GM18873 (cell line): Measurements from ENCODE around the gene FANCD2.
"Not testable (repeated sequence)": the region's sequence is repeated elsewhere in the genome, so short reads cannot be mapped to it uniquely, and the experiment has no call there.

Experiments used
- ATAC-seq: cut with Tn5 transposase; IDR thresholded peaks from one replicate; pipeline ENCODE4 v1.9.1; 2021; ENCODE audit warnings: mild to moderate bottlenecking, moderate library complexity, moderate number of reproducible peaks; ENCODE audit not compliant: unreplicated experiment, low FRiP score

Gene FANCD2

DNA sequence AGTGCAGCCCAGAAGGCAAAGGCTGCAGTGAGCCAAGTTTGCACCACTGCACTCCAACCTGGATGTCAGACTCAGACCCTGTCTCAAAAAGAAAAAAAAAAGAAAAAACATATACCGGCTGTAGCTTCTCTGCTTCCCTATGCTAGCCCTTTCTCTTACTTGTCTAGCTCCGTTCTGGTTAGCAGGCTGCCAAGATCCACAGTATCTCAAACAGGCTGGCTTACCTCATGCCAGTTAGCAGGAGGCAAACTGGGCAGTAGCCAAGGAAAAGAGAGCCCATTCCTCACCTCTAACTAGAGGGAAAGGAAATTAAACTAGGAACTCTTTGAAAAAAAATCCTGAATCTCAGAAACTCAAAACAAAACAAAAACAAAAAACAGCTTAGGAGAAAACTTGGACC, 65.2 kb downstream of the FANCD2 start:
- not testable (repeated sequence) for ATAC-seq

DNA sequence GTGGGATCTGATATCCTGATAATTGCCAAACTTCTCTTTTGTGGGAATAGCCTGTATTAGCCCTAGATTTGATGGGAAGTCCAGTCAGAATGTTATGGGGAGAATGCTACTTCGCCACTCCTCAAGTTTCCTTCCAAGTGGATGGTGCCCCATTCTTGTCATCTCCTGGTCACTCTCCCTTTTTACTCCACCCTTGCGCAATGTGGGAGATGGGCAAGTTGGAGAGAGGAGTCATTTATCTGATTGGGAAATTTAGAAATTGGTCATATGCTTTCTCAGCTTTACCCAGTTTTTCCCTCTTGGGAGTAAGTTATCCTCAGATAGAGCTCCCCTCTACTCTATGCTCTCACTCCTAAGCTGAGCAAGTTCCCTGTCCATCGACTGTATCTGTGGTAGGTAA, 67.4 kb downstream of the FANCD2 start:
- no peak for ATAC-seq

DNA sequence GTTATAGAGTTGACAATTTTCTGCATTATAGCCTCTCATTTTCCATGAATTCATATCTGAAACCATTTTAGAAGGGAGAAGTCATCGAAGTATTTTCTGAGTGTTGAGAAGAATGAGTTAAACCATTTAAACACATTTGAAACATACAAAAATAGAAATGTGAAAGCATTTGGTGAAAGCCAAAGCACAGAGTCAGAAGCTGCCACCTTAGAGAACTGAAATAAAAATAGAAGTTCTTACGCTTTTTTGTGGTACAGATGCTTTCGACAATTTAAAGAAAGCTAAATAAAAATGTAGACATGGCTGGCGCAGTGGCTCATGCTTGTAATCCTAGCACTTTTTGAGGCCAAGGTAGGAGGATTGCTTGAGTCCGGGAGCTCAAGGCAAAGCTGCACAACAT, 72.8 kb downstream of the FANCD2 start:
- ATAC-seq: no peak

DNA sequence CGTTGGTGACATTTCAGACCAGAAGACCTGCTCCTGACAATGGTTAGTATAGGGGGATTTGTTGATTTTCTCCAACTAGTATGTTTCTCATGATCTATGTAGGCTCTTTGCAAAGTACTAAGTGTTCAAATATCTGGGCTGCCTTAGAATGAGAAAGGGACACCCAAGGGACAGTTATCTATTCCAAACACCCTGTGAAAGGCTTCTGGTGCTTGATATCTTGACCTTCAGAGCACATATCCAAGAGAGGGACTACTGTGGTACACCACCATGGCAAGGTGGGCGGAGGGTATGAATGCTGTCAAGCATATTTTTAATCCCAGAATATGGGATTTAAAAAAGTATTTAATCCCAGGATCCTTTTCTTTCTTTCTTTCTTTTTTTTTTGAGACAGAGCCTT, 80.7 kb downstream of the FANCD2 start:
- ATAC-seq: no peak

DNA sequence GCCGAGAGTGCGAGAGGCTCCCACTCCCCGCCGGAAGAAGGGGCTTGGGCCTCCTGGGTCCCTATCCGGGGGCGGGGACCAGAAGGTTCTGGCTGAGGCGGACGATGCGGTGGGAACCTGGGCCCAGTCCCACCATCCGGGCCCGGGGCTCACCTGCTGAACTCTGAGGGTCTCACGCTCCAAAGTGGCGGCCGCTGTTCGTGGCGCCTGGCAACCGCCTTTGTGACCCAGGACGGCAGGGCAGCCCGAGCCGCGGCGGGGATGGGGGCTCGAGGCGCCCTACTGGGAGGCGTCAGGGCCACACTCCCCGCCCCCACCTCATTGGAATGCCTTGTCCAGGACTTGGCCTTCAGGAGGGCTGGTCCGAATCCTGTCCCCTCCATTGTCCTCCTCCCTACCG, 81.9 kb downstream of the FANCD2 start, which contains the start of gene FANCD2OS:
TSS of gene FANCD2OS (minus strand) at position 165 of the 400 bp plus-strand sequence. CDS start 3,481 bp downstream, outside the sequence.
- ATAC-seq: no peak

DNA sequence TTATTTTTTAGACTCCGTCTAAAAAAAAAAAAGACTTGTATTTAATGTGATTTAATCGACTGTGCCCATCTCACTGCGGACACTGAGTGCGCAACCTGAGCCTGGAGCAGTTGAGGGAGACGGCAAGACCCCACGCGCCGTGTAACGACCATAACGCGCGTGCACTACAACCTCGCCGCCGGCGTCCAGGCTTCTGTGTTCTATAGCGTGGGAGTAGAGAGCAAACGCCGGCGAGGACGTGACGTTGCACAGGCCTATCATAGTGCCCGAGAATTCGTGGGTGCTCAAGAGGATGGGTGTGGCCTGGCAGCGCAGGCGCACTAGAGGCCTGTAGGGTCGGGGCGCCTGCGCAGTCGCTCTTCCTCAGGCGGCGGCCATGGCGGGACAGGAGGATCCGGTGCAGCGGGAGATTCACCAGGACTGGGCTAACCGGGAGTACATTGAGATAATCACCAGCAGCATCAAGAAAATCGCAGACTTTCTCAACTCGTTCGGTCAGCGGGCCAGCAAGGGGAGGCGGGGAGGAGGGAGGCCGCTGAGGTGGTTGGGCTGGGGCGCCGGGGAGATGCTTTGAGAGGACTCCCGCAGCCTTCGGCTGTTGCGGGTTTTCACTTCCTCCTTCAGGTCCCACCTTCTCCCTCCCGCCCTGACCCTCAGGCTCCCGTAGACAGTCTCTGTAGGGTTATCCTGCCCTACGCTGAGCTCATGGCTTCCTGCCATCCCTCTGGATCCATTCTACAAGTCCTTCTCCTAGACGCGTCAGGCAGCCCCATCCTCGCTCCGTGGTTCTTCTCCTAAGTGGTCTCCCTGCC, 89.3 kb downstream of the FANCD2 start, which contains the start of gene BRK1:
TSS of gene BRK1 (plus strand) at position 350 of the 812 bp plus-strand sequence. CDS start at position 377, 27 bp downstream.
- ATAC-seq: peak; percentile 90

DNA sequence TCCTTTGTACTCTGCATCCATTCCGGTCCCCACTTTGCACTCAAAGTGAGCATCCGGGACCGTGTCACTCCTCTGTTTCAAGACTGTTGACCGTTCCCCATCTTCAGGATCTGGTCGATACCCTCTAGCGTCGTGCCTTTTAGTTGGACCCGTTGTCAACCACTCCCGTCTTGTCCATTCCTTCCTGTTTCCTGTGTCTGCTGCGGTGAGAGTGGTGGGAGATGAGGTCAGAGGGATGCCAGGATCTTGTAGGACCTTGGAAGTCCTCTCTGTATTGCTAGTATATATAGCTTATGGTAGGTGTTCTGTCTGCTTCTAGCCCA, 89.9 kb downstream of the FANCD2 start:
- peak; percentile 13 for ATAC-seq

DNA sequence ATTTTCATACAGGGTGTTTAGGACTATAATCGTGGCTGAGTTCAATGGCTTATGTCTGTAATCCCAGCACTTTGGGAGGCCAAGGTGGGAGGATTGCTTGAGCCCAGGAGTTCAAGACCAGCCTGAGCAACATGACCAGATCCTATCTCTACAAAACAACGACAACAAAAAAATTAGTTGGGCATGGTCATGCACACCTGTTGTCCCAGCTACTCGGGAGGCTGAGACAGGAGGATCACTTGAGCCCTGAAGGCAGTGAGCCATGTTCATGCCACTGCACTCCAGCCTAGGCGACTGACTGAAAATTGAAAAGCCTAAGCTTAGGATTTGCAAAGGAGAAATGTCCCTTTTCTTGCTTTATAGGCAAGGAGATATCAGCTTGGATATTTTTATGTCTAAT, 90.7 kb downstream of the FANCD2 start:
- no peak for ATAC-seq

DNA sequence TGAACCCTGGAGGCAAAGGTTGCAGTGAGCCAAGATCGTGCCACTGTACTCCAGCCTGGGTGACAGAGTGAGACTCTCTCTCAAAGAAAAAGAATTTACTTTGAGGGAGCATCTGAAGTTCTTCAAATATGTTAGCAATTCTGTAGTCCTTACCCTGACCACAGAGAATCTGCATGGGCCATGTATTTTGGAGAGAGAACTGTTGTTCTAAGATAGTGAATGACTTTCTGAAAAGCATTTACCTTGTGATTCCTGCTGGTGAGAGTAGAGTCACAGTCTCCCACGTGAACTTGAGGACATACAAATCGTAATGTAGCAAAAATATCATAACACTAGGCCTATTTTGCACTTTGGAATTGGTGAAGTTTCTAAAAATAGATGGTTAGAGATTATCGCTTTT, 93.1 kb downstream of the FANCD2 start:
- no peak for ATAC-seq

DNA sequence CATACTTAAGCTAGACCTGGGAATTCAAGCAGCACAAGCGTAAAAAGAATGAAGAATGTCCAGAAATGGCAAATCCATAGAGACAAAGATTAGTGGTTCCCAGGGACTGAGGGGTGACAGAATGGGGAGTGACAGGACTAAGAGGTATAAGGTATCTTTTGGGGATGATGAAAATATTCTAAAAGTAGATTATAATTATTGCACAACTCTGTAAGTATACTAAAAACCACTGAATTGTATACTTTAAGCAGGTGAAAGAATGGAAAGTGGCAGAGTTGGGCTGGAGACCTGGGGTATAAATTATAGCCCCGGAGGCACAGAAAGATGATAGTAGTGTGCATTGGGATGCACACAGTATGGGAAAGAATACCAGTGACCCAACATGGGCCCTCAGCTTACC, 94.8 kb downstream of the FANCD2 start:
- no peak for ATAC-seq

DNA sequence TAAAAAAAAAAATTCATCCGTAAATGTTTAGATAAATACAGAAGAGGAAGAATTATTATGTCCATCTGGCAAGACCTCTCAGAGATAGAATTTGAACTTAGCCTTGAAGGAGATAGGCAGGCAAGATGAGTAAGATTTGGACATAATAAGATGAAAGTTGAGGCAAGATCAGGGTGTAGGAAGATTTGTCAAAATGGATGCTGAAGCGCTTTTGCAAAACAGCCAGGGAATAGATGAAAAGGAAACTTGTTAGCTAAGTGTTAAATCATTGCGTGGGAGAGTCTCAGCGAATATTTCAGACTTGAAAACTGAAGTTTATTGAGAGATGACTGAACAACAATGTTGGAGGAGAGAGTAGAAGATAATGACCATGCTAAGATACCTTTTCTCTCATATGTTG, 96.5 kb downstream of the FANCD2 start:
- ATAC-seq: no peak

DNA sequence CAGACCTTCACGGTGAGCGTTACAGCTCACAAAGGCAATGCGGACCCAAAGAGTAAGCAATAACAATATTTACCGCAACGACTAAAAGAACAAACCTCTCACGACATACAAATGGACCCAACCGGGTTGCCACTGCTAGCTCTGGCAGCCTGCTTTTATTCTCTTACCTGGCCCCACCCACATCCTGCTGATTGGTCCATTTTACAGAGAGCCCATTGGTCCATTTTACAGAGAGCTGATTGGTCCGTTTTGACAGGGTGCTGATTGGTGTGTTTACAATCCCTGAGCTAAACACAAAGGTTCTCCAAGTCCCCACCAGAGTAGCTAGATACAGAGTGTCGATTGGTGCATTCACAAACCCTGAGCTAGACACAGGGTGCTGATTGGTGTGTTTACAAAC, 109.6 kb downstream of the FANCD2 start:
- ATAC-seq: not testable (repeated sequence)

DNA sequence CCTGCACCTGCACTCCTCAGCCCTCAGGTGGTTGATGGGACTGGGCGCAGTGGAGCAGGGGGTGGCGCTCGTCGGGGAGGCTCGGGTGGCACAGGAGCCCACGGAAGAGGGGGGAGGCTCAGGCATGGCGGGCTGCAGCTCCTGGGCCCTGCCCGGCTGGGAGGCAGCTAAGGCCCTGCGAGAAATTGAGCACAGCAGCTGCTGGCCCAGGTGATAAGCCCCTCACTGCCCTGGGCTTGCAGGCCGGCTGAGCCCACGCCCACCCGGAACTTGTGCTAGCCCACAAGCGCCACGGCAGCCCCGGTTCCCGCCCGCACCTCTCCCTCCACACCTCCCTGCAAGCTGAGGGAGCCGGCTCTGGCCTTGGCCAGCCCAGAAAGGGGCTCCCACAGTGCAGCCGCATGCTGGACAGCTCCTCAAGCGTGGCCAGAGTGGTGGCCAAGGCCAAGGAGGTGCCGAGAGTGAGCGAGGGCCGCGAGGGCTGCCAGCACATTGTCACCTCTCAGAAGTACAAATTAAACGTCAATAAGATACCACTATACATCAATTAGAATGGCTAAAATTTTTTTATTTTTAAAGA, 110.3 kb downstream of the FANCD2 start:
- ATAC-seq: no peak

DNA sequence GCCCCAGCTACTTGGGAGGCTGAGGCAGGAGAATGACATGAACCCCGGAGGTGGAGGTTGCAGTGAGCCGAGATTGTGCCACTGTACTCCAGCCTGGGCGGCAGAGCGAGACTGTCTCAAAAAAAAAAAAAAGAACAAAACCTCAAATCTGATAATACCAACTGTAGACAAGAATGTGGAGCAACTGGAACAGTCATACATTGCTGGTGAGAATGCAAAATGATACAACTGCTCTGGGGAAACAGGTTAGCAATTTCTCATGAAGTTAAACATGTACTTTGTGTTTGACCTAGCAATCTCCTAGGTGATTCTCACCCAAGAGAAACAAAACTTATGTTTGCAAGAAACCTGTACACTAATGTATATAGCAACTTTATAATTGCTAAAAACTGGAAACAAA, 110.9 kb downstream of the FANCD2 start:
- ATAC-seq: no peak

DNA sequence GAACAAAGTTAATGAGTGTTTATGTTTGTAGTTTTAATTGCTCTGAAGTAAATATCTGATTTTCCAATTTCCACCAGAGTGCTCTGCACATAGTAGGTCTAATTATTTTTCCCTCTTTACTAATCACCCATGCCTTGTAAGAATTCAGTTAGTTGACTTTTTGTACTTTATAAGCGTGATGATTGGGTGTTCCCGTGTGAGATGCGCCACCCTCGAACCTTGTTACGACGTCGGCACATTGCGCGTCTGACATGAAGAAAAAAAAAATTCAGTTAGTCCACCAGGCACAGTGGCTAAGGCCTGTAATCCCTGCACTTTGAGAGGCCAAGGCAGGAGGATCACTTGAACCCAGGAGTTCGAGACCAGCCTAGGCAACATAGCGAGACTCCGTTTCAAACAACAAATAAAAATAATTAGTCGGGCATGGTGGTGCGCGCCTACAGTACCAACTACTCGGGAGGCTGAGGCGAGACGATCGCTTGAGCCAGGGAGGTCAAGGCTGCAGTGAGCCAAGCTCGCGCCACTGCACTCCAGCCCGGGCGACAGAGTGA, 114.8 kb downstream of the FANCD2 start:
- no peak for ATAC-seq

DNA sequence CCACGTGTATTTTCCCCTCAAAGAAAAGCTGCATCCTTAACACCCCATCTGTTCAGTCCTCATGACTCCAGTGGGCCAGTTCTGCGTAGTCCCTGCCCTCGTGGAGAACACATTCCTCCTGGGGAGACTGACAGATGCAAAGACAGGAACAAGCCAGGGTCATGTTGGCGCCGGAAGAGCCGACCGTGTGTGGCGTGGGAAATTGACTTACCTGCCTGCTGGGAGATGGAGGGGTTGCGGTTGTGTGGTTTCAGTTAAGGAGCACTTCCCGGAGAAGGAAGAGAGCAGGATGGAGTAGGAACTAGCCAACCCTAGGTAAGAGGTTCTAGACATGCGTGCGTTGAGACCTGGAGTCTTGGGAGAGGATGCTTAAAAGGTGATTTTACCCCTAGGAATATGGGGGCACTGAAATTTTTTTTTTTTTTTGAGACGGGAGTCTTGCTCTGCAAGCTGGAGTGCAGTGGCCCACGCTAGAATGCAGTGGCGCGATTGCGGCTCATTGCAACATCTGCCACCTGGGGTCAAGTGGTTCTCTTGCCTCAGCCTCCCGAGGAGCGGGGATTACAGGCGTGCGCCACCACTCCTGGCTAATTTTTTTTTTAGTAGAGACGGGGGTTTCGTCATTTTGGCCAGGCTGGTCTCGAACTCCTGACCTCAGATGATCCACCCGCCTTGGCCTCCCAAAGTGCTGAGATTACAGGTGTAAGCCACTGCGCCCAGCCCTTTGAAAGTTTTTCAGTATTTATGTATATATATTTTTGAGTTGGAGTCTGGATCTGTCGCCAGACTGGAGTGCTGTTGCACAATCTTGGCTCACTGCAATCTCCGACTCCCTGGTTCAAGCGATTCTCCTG, 116.7 kb downstream of the FANCD2 start:
- no peak for ATAC-seq

DNA sequence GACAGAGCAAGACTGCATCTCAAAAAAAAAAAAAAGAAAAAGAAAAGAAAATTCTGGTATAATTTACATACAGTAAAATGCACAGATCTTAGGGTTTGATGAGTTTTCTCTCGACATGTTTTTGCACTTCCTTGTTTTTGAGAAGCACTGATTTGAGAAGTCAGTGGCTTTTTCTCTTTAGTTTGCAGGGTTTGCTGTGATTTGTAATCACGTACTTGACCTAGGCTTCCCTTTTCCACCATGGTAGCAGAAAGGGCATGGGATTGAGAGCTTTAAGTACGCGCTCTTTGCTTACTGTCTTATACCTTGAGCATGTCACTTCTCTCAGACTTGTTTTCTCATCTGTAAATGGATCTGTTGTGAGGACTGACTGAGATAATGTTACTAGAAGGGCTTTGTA, 119.4 kb downstream of the FANCD2 start:
- no peak for ATAC-seq

DNA sequence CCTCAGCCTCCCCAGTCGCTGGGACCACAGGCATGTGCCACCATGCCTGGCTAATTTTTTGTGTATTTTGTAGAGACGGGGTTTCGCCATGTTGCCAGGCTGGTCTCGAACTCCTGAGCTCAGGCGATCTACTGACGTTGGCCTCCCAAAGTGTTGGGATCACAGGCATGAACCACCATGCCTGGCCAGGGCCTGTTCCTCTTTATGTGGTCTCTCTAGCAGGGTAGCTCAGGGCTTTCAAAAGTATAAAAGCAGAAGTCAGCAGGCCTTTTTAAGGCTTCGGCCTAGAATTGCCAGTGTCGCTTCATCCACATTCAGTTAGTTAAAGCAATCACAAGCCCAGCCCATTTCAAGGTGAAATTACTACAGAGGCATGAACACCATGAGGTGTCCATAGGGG, 123.0 kb downstream of the FANCD2 start:
- ATAC-seq: no peak

DNA sequence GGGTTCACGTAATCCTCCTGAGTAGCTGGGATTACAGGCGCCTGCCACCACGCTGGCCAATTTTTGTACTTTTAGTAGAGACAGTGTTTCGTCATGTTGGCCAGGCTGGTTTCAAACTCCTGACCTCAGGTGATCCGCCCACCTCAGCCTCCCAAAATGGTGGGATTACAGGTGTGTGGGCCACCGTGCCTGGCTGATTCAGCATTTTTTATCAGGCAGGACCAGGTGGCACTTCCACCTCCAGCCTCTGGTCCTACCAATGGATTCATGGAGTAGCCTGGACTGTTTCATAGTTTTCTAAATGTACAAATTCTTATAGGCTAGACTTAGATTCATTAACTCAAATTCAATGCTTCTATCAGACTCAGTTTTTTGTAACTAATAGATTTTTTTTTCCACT, 124.8 kb downstream of the FANCD2 start:
- no peak for ATAC-seq
